Fibroblast of the aortic adventitia (primary cell): ENCODE measurements around the gene SMARCA4. TPM values are rescaled to one million over a fixed set of nuclear protein-coding genes. Genes with fewer than 3 reads are reported as not detected.

Experiments
- DNase-seq: peaks from one replicate; pipeline ENCODE4 v3.0.0-alpha.2; 2010; ENCODE audit warnings: low read depth
- H3K4me3 ChIP-seq: 2 replicates; pipeline ENCODE4 v1.5.1; 2011; ENCODE audit warnings: low read depth, mild to moderate bottlenecking, control low read depth, low read length, moderate library complexity
- total RNA-seq: library from RNA; depleted of rRNA; stranded (reverse); fragments of >200 nt; gene quantifications from 2 replicates; pipeline ENCODE4 v1.2.3, GENCODE V29; 2012; ENCODE audit warnings: low replicate concordance
- TF ChIP-seq, protein P1 (sequence below): IDR thresholded peaks from 2 replicates; pipeline ENCODE4 v1.5.1; 2011; ENCODE audit warnings: mild to moderate bottlenecking, low read length, control low read depth, inconsistent platforms; ENCODE audit not compliant: insufficient read depth

Gene SMARCA4
- total RNA-seq, 1 donor = 63.8 TPM

DNA sequence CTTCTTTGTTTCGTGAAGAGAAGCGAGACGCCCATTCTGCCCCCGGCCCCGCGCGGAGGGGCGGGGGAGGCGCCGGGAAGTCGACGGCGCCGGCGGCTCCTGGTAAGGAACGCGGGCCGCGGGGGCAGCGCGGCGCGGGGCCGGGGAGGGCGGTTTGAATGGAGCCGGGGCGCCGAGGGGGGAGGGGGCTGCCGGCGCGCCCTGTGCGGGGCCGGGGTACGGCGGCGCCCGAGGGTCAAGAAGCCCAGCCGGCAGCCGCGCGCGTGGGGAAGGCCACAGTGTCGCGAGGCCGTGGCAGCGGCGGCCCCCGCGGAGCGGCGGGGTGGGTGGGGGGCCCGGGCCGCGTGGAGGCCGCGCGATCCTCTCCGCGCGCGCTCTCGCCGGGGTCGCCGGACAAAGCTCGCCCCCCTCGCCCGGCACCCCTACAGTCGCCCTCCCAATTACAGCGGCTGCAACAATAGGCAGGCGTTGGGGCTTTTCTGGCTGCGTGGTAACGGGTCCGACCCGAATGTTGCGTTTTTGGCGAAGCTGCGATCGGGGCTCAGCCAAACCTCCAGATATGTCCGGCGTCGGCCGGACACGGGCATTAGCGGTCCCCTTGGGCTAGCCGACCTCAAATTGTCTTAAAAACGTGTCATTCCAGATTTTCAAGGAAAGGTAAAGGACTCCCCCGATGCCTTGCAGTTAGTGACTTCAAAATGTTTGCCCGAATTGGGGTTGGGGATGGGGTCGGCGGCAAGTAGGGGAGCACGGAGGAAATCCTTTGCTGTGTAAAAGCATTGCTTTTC lies 437 bp downstream of the SMARCA4 start:
- H3K4me3 ChIP-seq = peak overlapping the region; percentile 87
- peak; percentile 28 for DNase-seq
- TF ChIP-seq, protein P1, sequence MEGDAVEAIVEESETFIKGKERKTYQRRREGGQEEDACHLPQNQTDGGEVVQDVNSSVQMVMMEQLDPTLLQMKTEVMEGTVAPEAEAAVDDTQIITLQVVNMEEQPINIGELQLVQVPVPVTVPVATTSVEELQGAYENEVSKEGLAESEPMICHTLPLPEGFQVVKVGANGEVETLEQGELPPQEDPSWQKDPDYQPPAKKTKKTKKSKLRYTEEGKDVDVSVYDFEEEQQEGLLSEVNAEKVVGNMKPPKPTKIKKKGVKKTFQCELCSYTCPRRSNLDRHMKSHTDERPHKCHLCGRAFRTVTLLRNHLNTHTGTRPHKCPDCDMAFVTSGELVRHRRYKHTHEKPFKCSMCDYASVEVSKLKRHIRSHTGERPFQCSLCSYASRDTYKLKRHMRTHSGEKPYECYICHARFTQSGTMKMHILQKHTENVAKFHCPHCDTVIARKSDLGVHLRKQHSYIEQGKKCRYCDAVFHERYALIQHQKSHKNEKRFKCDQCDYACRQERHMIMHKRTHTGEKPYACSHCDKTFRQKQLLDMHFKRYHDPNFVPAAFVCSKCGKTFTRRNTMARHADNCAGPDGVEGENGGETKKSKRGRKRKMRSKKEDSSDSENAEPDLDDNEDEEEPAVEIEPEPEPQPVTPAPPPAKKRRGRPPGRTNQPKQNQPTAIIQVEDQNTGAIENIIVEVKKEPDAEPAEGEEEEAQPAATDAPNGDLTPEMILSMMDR = no peak

DNA sequence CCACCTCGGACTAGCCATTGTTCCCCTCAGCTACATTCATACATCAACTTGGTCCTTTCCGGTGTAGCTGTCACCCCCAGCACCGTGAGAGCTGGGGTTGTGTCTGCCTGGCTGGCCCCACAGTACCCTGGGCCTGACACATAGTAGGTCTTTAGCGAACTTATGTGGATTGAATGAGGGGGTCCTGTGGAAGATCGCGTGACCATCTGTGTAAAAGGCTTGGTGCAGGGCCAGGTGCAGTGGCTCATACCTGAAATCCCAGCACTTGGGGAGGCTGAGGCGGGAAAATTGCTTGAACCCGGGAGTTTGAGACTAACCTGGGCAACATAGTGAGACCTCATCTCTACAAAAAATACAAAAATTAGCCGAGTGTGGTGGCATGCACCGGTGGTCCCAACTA lies 2.0 kb downstream of the SMARCA4 start:
- TF ChIP-seq, protein P1 = no peak
- peak overlapping the region; percentile 31 for H3K4me3 ChIP-seq
- DNase-seq = no peak

DNA sequence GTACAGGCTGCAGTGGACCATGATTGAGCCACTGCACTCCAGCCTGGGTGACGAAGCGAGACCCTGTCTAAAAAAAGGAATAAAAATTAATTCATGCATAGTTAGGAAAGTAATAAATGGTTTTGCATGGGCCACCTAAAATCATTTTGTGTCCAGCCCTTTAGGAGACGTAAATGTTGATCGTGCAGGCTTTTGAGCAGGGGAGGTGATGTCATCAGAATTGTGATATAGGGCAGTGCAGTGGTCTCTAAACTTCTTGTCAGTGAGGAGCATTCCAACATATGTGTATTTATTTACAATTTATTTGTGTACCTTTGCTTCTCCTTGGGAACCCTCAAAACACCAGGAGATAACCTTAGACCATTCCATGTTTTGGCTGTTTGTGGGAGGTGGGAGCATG lies 3.0 kb downstream of the SMARCA4 start:
- no peak for DNase-seq
- no peak overlapping the region for H3K4me3 ChIP-seq
- TF ChIP-seq, protein P1 = no peak

DNA sequence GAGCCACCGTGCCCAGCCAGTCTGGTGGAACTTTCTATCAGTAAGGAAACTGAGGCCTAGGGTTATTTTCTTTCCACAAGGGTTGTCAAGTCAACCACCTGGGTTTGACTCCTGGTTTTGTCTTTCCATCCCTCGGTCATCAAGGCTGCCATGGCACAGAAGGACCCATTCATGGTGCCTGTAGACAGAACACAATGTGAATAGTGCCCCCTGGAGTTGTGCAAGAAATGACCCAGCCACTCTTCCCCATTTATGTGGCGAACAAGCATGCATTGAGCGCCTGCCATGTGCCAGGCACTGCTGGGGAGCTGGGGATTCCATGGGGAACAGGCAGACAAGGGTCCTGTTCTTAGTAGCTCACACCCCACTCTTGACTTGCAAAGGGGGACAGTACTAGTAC lies 4.1 kb downstream of the SMARCA4 start:
- no peak for DNase-seq
- TF ChIP-seq, protein P1 = no peak
- no peak overlapping the region for H3K4me3 ChIP-seq

DNA sequence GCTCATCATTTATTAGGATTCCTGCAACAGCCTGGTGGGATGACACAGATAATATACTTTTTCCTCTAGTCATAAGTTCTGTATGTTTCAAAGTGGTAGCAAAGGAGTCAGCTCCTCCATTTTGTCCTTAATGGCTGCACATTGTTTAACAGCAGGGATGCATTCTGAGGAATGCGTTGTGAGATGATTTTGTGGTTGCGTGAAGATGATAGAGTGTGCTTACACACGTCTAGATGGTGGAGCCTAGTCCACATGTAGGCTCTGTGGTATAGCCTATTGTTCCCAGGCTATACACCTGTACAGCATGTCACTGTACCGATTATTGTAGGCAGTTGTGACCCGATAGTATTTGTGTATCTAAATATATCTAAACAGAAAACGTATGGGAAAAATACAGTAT lies 4.6 kb downstream of the SMARCA4 start:
- H3K4me3 ChIP-seq = no peak overlapping the region
- no peak for DNase-seq
- TF ChIP-seq, protein P1 = no peak

DNA sequence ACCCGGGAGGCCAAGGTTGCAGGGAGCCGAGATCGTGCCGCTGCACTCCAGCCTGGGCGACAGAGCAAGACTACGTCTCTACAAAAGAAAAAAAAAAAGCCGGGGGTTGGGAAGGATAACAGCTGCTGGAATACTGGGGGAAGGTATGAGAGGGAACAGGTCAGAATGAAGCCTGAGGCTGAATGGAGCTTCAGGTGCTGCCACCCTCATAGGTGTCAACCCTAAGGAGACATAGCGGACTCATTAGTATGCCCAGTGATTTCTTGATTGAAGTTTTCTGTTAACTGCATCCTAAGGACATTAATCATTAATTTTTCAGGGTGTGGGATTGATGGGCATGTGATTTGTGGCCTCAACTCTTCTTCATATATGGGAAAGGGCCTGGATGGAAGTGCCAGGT lies 6.0 kb downstream of the SMARCA4 start:
- no peak overlapping the region for H3K4me3 ChIP-seq
- DNase-seq = no peak
- TF ChIP-seq, protein P1 = no peak

DNA sequence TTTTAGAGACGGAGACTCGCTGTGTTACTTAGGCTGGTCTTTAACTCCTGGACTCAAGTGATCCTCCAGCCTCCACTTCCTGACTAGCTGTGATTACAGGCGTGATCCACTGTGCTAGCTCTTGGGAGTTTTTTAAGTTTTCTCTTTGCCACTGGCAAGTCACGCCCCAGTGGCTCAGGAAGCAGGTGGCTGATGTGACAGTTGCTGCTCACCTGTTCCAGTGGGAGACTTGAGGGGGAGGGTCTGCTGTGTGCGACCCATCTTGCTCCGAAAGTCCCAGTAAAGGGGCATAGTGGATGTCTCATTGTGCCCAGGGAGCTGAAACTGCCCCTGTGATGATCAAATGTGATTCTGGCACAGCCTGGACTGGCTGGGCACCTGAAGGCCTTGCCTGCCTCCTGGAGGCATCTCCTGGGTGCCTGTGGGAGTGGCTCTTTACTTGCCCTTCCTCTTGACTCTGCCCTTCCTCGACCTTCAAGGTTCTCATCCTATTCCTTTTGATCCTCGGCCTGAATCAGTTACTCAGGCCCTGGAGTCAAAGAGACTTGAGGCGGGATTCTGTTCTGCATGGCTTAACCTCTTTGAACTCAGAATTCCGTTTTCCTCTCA lies 7.8 kb downstream of the SMARCA4 start:
- no peak overlapping the region for H3K4me3 ChIP-seq
- no peak for DNase-seq
- TF ChIP-seq, protein P1 = no peak
